HL-60 (cell line): Measurements from ENCODE around the gene B3GNT9.

Experiments used
- CTCF ChIP-seq: IDR thresholded peaks from one replicate; pipeline ENCODE4 v1.5.1; 2011; ENCODE audit warnings: low read length, control low read depth, inconsistent platforms; ENCODE audit not compliant: insufficient read depth
- POLR2AphosphoS5 ChIP-seq: IDR thresholded peaks from 2 replicates; pipeline ENCODE4 v1.6.1; 2012; ENCODE audit warnings: low read depth

GRCh38 chr16:67190041-67190440 lies 39.2 kb upstream of the B3GNT9 start, which contains the start of gene EXOC3L1:
- no peak for TF ChIP-seq POLR2AphosphoS5
- no peak for TF ChIP-seq CTCF
